PC-9 (cell line): ENCODE data around the gene LAMB4. TPM values are rescaled to one million over a fixed set of nuclear protein-coding genes. Genes with fewer than 3 reads are reported as not detected.
"Not testable (repeated sequence)": the region's sequence is repeated elsewhere in the genome, so short reads cannot be mapped to it uniquely, and the experiment has no call there.

ENCODE experiments used
- BruUV-seq: library from RNA; stranded (reverse); fragments of 400-500 nt; replicated peaks from 2 replicates; lab custom pipeline; 2021; lab: Mats Ljungman, UMichigan
- CTCF ChIA-PET: fragments of 300-600 bp; sonication (Branson Sonifier 250); formaldehyde crosslinking; loops from one replicate; lab custom pipeline; 2022; ENCODE audit warnings: antibody characterized with exemption; lab: Charles Lee
- POLR2A ChIA-PET: fragments of 300-600 bp; sonication (Branson Sonifier 250); formaldehyde crosslinking; loops from one replicate; lab custom pipeline; 2022; ENCODE audit warnings: antibody characterized with exemption; ENCODE audit not compliant: unreplicated experiment; lab: Charles Lee
- DNase-seq, 2 experiments: peaks; one replicate each; pipeline versions ENCODE4 v3.0.0 to v3.0.0-alpha.2; 2015 to 2022; ENCODE audit warnings: mixed read lengths in 1 of 2
- H2AFZ ChIP-seq: fragments of 200-600 bp; sonication (generic); 2 replicates; pipeline ENCODE4 v1.8.1; 2017; ENCODE audit warnings: antibody characterized with exemption
- H3F3A ChIP-seq: fragments of 200-600 bp; sonication (generic); 2 replicates; pipeline ENCODE4 v1.8.1; 2017; ENCODE audit warnings: antibody characterized with exemption, mild to moderate bottlenecking, low read depth; ENCODE audit not compliant: insufficient read depth
- H3K27ac ChIP-seq: fragments of 200-600 bp; sonication (generic); 2 replicates; pipeline ENCODE4 v1.6.1; 2016; ENCODE audit warnings: mixed run types
- H3K27me3 ChIP-seq: fragments of 200-600 bp; sonication (generic); 2 replicates; pipeline ENCODE4 v1.6.1; 2016; ENCODE audit warnings: low read depth, mixed run types; ENCODE audit not compliant: insufficient read depth
- H3K36me3 ChIP-seq: fragments of 200-600 bp; sonication (generic); 2 replicates; pipeline ENCODE4 v1.6.1; 2016; ENCODE audit warnings: low read depth, mixed run types
- H3K4me1 ChIP-seq: fragments of 200-600 bp; sonication (generic); replicated peaks from 2 replicates; pipeline ENCODE4 v1.6.1; 2016; ENCODE audit warnings: mixed run types; ENCODE audit not compliant: insufficient read depth
- H3K4me2 ChIP-seq: fragments of 200-600 bp; sonication (generic); 2 replicates; pipeline ENCODE4 v1.6.1; 2017; ENCODE audit warnings: mixed run types
- H3K4me3 ChIP-seq: fragments of 200-600 bp; sonication (generic); 2 replicates; pipeline ENCODE4 v1.6.1; 2016; ENCODE audit warnings: mixed run types
- H3K79me2 ChIP-seq: fragments of 200-600 bp; sonication (generic); 2 replicates; pipeline ENCODE4 v1.6.1; 2017; ENCODE audit warnings: low read depth, mixed run types
- H3K9me2 ChIP-seq: fragments of 200-600 bp; sonication (generic); 2 replicates; pipeline ENCODE4 v1.8.1; 2017; ENCODE audit warnings: mild to moderate bottlenecking; ENCODE audit not compliant: insufficient read depth
- H3K9me3 ChIP-seq: fragments of 200-600 bp; sonication (generic); 2 replicates; pipeline ENCODE4 v1.8.1; 2016; ENCODE audit warnings: low read depth; ENCODE audit not compliant: insufficient read depth
- H4K20me1 ChIP-seq: fragments of 200-600 bp; sonication (generic); 2 replicates; pipeline ENCODE4 v1.8.1; 2017; ENCODE audit not compliant: insufficient read depth
- EZH2 ChIP-seq: fragments of 200-600 bp; sonication (generic); IDR thresholded peaks from 2 replicates; pipeline ENCODE4 v1.8.0; 2017; ENCODE audit warnings: antibody characterized with exemption, low read depth
- intact Hi-C: fragments of 100-400 bp; cut with micrococcal nuclease; formaldehyde crosslinking; loops from one replicate; pipeline ENCODE4 v1.10.0; 2022; ENCODE audit not compliant: unreplicated experiment
- total RNA-seq: library from RNA; stranded (reverse); gene quantifications from 2 replicates; pipeline ENCODE4 v1.2.3, GENCODE V29; 2021
- TF ChIP-seq, protein P1 (sequence below): fragments of 200-600 bp; sonication (generic); conservative IDR thresholded peaks from 2 replicates; pipeline ENCODE4 v1.6.1; 2017; ENCODE audit warnings: mixed run types, antibody characterized with exemption, mild to moderate bottlenecking, moderate library complexity

The LAMB4 gene
- total RNA-seq, 1 experiment from 2014 or later, result 0.83 TPM

DNA sequence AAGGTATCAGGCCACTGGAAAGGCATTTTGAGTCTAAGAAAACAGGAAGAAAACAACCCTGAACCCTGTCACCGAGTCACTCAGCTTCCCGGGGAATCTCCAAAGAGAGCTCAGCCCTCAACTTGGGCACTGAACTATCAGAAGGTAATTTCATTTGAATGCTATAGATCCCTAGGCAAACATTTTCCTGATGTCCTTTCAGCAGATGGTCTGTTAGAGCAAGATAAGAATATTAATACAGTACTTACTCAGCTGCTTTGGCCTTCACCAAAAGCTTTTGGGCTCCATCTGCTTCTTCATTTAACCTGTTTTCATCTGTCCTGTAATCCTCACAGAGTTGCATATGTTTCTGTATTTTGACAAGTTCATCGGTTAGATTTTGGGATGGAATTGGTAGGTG is 93.0 kb downstream of the LAMB4 start:
- no peak for DNase-seq
- BruUV-seq, result no TSS peak
- POLR2A ChIA-PET, result no interaction called here
- Histone ChIP-seq H3K36me3 (no peaks in the 10 kb centered on the region), H3K27ac (no peak overlapping the region), H3K9me2 (no peaks in the 10 kb centered on the region; the same call in 1 of the 2 replicates), H4K20me1 (no peaks in the 10 kb centered on the region), H3F3A (no peaks in the 10 kb centered on the region), H3K4me2 (no peak overlapping the region), H3K27me3 (no peaks in the 10 kb centered on the region), H3K9me3 (no peaks in the 10 kb centered on the region), H2AFZ (no peak overlapping the region), H3K79me2 (no peaks in the 10 kb centered on the region), H3K4me3 (no peak overlapping the region), H3K4me1 (no peaks in the 10 kb centered on the region)
- CTCF ChIA-PET, result no interaction called here
- no peak for TF ChIP-seq EZH2
- TF ChIP-seq, protein P1, sequence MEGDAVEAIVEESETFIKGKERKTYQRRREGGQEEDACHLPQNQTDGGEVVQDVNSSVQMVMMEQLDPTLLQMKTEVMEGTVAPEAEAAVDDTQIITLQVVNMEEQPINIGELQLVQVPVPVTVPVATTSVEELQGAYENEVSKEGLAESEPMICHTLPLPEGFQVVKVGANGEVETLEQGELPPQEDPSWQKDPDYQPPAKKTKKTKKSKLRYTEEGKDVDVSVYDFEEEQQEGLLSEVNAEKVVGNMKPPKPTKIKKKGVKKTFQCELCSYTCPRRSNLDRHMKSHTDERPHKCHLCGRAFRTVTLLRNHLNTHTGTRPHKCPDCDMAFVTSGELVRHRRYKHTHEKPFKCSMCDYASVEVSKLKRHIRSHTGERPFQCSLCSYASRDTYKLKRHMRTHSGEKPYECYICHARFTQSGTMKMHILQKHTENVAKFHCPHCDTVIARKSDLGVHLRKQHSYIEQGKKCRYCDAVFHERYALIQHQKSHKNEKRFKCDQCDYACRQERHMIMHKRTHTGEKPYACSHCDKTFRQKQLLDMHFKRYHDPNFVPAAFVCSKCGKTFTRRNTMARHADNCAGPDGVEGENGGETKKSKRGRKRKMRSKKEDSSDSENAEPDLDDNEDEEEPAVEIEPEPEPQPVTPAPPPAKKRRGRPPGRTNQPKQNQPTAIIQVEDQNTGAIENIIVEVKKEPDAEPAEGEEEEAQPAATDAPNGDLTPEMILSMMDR, result no peak
- intact Hi-C loops, result no loop called here

DNA sequence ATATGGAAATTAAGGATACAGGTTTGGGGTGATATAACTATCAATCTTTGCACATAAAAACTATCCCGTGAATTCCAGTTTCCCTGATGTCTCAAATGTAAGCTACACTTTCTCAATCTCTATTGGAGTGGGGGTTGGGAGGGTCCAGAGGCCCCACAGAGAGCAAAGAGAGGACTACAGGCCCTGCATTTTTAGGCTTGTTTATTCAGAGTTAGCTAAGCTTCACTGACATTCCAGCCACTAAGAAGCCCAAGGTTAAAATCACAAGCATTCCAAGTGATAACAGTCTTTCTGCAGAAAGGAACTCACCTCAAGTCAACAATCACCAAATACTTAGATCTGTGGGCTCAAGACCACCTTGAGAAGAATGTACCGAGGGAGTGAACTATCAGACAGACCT is 95.6 kb downstream of the LAMB4 start:
- no peaks in the 10 kb centered on the region for H3K79me2 ChIP-seq
- no peak overlapping the region for H3K27ac ChIP-seq
- H3K4me2 ChIP-seq, result no peak overlapping the region
- H3K9me3 ChIP-seq, result no peaks in the 10 kb centered on the region
- intact Hi-C loops, result no loop called here
- no peaks in the 10 kb centered on the region for H3F3A ChIP-seq
- H3K27me3 ChIP-seq, result no peaks in the 10 kb centered on the region
- H3K36me3 ChIP-seq, result no peaks in the 10 kb centered on the region
- POLR2A ChIA-PET, result interaction anchor here (0.5 kb wide), 1 partner anchor 108 kb away, joined by 11 read pairs; no protein-coding TSS in a partner anchor
- H3K9me2 ChIP-seq, result no peaks in the 10 kb centered on the region; the same call in 1 of the 2 replicates
- H4K20me1 ChIP-seq, result no peaks in the 10 kb centered on the region
- BruUV-seq, result no TSS peak
- H2AFZ ChIP-seq, result no peak overlapping the region
- DNase-seq, result no peak
- H3K4me1 ChIP-seq, result peaks cover 12% of the 10 kb centered on the region
- TF ChIP-seq, protein P1, result no peak
- TF ChIP-seq EZH2, result no peak
- no peak overlapping the region for H3K4me3 ChIP-seq
- CTCF ChIA-PET, result no interaction called here

DNA sequence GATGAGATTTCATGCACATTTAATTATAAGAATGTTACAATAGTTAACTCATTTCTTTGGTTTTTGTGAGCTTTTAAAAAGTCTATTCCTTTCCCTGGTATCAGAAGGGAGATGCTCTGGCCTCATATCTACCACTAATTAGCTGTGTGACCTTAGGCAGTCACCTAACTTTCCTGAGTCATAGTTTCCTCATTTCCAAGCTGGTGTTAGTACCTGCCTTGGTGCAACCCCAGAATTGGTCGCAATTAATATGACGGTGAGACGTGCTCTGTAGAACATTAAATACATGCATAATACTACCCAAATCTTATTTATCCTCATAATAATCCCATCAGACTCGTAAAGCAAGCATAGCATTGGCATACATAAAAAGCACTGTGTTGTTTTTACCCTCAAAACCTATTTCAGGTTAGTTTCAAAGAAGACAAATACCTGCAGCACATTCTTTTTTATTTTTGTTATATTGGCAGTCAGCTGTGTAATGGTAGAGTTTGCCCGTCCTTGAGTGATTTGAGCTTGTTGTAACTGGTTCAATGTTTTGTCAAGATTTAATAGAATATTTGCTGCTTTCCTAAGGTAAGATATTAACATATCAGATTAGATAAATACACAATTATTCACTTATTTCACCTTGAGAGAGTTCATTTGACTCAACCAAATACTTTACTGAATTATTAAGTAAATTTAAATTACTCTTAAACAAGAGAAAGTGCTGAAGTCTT is 96.2 kb downstream of the LAMB4 start:
- CTCF ChIA-PET, result no interaction called here
- POLR2A ChIA-PET, result no interaction called here

DNA sequence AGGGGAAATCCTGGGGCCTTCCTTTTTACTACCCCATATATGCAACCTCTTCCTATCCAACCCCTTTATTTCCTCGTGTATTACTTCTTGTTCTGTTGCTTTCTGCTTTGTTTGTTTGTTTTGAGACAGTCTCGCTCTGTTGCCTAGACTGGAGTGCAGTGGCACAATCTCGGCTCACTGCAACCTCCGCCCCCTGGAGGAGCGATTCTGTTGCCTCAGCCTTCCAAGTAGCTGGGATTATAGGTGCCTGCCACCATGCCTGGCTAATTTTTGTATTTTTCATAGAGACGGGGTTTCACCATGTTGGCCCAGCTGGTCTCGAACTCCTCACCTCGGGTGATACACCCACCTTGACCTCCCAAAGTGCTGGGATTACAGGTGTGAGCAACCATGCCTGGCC is 96.9 kb downstream of the LAMB4 start:
- H2AFZ ChIP-seq, intact Hi-C loops, H3K4me2 ChIP-seq, H3K79me2 ChIP-seq, H3K4me3 ChIP-seq, DNase-seq, POLR2A ChIA-PET, CTCF ChIA-PET, H4K20me1 ChIP-seq, BruUV-seq, H3F3A ChIP-seq, H3K9me2 ChIP-seq, H3K27me3 ChIP-seq, H3K9me3 ChIP-seq, H3K36me3 ChIP-seq, H3K27ac ChIP-seq: not testable (repeated sequence)
- H3K4me1 ChIP-seq, result peaks cover 13% of the 10 kb centered on the region

More for the DNA sequence above, 96.2 kb downstream of the LAMB4 start:
- Histone ChIP-seq H3K79me2 (no peaks in the 10 kb centered on the region), H4K20me1 (no peaks in the 10 kb centered on the region), H3K9me3 (no peaks in the 10 kb centered on the region), H3K27me3 (no peaks in the 10 kb centered on the region), H3K9me2 (no peaks in the 10 kb centered on the region; the same call in 1 of the 2 replicates), H3K4me2 (no peak overlapping the region), H2AFZ (no peak overlapping the region), H3F3A (no peaks in the 10 kb centered on the region), H3K27ac (no peak overlapping the region), H3K4me3 (no peak overlapping the region), H3K4me1 (peaks cover 13% of the 10 kb centered on the region), H3K36me3 (no peaks in the 10 kb centered on the region)
- TF ChIP-seq, protein P1, result no peak
- TF ChIP-seq EZH2, result no peak
- DNase-seq, result no peak
- intact Hi-C loops, result no loop called here
- no TSS peak for BruUV-seq
